ENCODE results near the gene IL3. TPM values are rescaled to one million over a fixed set of nuclear protein-coding genes. Genes with fewer than 3 reads are reported as not detected.
A peak's percentile ranks its signal among the peaks of the same experiment; 100 is the strongest.

Gene IL3
- total RNA-seq, 1 experiment from 2014 or later = not detected

GRCh38 chr5:132064140-132064539 is 3.7 kb downstream of the IL3 start:
- H3K36me3 ChIP-seq = no peaks in the 10 kb centered on the region
- no peaks in the 10 kb centered on the region for H3K27me3 ChIP-seq
- DNase-seq = no peak
- H3K4me3 ChIP-seq = no peak overlapping the region
- H3K9me3 ChIP-seq = no peaks in the 10 kb centered on the region

DNA sequence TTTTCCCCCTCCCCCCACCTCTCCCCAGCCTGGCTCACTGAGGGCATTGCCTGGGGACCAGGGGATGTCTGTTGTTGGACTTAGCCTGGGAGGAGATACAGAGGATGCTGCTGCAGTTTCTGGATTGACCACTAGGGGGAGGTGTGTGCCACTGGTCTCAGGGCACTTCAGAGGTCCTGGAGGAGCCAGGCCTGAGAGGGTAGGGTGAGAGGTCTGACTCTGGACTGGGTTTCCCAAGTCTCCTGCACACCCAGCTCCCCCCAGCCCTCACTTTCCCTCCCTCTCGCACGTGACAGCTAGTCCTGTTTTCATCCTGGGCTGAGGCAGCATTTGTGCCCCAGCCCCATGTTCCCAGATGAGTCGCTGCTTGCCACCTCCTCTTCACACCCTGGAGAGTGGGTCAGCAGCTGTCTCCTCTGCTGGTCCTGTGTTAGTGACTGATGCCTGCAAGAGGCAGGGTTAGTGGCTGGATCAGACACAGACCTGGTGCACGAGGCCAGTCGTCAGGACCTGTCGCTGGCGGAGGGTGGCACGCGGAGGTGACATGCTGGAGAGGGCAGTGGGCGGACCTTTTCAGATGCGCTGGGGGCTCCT is 4.4 kb downstream of the IL3 start:
- DNase-seq = peak; percentile 74
- Histone ChIP-seq H3K27me3 (no peaks in the 10 kb centered on the region), H3K36me3 (no peaks in the 10 kb centered on the region), H3K4me3 (no peak overlapping the region), H3K9me3 (no peaks in the 10 kb centered on the region)

DNA sequence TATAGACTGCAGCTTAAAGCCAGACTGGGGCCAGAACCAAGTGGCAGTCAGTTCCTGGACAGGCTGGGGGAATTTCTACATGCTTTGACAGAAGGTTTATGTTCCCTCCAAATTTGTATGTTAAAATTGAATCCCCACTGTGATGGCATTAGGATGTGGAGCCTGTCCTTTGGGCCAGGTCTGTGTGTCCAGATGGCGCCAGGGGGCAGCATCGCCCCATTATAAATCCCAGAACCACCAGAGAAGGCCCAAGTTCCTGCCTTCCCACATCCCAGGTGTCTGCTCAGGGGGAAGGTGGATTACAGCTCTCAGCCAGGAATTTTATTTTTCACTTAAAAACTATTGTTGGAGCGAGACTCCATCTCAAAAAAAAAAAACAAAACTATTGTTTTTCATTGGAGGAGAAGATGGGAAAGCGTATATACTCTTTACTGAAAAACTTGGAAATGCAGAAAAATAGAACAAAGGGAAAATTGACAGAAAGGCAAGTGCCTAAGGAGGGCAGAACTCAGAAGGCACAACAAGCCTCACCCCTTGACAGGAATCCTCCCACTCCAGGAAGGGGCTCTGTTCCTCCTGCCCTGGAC is 5.0 kb downstream of the IL3 start:
- H3K9me3 ChIP-seq = no peaks in the 10 kb centered on the region
- H3K27me3 ChIP-seq = no peaks in the 10 kb centered on the region
- peak; percentile 66 for DNase-seq
- no peaks in the 10 kb centered on the region for H3K36me3 ChIP-seq
- no peak overlapping the region for H3K4me3 ChIP-seq

- Histone ChIP-seq H3K4me3 (no peak overlapping the region), H3K36me3 (no peaks in the 10 kb centered on the region), H3K27me3 (no peaks in the 10 kb centered on the region), H3K9me3 (no peaks in the 10 kb centered on the region)
- no peak for DNase-seq
Observed at GRCh38 chr5:132065951-132066701, 5.7 kb downstream of the IL3 start.

- Histone ChIP-seq H3K36me3 (no peaks in the 10 kb centered on the region), H3K9me3 (no peaks in the 10 kb centered on the region), H3K27me3 (no peaks in the 10 kb centered on the region), H3K4me3 (no peak overlapping the region)
- no peak for DNase-seq
Observed at GRCh38 chr5:132066871-132067270, 6.4 kb downstream of the IL3 start.

DNA sequence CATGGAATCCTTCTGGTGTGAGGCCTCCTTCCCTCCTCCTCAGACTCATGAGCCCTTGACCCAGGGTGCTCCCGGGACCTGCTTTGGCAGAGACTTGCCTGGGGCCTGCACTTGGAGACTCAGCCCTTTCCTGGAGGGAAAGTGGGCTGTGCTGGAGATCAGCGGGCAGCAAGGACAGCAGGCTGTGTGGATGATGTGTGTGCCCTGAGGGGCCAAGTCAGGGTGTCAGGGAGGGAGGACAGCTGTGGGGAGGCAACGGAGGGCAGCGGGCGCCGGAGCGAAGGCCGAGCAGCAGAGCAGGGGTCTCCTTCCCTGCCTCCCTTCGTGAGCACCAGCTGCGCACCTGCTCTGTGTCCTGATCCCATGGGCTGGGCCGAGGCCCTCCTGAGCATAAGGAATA is 7.0 kb downstream of the IL3 start:
- no peaks in the 10 kb centered on the region for H3K27me3 ChIP-seq
- H3K36me3 ChIP-seq = no peaks in the 10 kb centered on the region
- H3K4me3 ChIP-seq = no peak overlapping the region
- no peaks in the 10 kb centered on the region for H3K9me3 ChIP-seq
- DNase-seq = no peak

DNA sequence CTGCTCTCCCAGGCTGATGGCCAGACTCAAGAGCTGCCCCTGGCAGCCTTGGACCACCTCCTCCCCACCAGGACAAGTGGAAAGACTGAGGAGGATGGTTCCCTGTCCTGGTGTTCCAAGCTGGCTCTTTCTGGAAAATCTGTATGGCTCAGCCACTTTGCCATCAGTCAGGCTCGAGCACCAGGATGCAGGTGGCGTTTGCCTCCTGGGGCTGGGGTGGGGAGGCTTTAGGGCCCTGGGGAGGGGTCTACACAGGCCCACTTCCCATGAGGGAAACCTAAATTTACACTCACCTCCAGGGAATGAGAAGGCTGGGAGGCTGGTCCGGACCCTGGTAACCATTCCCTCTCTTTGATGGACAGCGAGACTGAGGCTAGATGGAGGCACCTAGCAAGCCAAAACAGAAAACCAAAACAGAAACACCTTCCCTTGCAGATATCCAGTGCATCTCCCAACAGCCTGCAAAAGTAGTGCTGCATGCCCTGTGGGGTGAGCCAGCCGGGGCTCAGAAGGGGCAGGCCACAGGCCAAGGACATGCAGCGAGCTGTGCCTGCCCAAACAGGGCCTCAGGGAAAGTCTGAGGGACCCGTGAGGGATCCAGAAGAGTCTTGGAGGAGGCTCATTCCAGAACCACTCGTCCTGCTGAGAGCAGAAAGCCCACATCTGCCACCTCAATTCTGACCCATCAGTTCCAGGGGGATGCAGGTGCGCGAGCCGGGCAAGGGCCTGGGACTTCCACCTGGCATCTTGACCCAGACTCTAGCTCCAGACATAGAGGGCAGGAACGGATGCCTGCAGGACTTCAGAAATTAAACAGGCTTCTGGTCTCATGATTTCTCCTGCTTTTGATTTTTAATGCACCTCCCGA is 7.7 kb downstream of the IL3 start:
- DNase-seq = no peak
- Histone ChIP-seq H3K27me3 (no peaks in the 10 kb centered on the region), H3K36me3 (no peaks in the 10 kb centered on the region), H3K4me3 (no peak overlapping the region), H3K9me3 (no peaks in the 10 kb centered on the region)

DNA sequence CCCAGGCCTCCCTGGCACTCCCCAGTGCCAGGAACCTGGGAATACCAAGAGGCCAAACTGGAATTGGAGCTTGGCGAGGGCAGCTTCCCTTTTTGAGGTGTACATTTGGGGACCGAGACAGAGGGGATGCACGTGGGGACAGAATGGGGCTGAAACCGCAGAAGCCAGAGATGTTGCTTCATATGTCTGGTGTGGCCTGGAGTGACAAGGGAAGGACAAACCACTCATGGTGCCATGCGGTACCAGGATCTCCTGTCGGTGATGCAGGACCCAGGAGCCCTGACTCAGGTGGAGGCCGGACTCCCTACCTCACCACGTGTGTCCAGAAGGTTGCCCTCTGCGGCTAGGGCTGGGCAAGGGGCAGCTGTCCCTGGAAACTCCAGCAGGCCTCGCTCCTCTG is 9.1 kb downstream of the IL3 start:
- no peaks in the 10 kb centered on the region for H3K27me3 ChIP-seq
- no peak for DNase-seq
- H3K4me3 ChIP-seq = no peak overlapping the region
- no peaks in the 10 kb centered on the region for H3K36me3 ChIP-seq
- no peaks in the 10 kb centered on the region for H3K9me3 ChIP-seq

DNA sequence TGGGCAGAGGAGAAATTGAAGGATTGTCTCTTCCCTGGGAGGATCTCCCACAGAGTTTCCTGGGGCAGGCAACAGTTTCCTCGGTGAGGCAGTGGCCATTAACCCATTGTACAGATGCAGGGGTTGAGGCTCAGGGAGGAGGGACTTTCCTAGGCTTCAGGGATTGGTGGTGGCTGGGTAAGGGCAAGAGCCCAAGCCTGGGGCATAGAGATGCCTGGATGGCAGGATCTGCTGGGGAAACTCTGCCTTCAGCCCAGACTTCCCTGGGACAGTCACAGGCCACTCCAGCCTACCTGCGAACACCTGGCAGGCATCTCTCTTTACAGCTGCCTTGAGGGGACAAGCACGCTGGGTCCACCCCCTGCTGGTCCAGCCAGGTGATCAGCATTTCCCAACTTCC is 9.5 kb downstream of the IL3 start:
- no peak for DNase-seq
- no peaks in the 10 kb centered on the region for H3K36me3 ChIP-seq
- H3K27me3 ChIP-seq = no peaks in the 10 kb centered on the region
- H3K4me3 ChIP-seq = no peak overlapping the region
- H3K9me3 ChIP-seq = no peaks in the 10 kb centered on the region

DNA sequence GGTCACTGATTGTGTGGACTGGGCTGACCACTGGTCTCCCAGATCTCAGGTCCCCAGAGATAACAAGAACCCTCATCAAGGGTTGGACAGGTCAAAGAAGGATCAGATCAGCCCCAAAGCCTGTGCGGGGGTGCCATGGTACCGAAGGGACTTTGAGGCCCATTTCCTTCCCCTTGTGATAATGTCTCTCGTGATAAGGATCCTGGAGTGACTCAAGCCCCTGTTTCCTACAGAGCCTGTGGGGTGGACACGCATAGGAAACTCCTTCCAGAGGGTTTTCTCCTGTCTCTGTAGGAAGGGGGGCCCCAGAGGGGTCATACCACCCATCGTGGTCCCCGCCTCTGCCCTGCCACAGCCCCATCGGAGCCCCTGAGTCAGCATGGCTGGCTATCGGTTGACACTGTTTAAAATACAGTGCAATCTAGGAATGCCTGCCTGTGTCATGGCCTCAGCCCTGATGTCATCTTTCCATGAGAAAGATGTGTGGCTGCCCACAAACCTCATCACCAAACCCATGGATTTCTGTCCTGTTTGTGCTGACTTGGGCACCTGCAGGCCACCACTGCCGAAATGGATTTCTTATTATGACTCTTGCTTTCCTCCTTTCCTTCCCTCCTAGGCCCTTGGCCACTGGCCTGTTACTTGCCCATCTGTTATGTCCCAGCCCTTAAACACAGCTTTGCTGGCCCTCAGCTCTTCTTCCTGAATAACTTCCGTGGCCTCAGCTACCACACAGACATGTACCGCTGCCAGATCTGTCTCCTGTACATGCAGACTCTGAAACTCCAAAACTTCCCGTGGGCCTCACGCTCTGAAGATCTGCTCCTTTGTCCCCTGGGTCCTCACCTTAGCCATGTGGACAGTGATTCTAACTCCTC is 10.2 kb downstream of the IL3 start:
- H3K27me3 ChIP-seq = no peaks in the 10 kb centered on the region
- H3K9me3 ChIP-seq = no peaks in the 10 kb centered on the region
- no peak overlapping the region for H3K4me3 ChIP-seq
- DNase-seq = no peak
- no peaks in the 10 kb centered on the region for H3K36me3 ChIP-seq

- no peaks in the 10 kb centered on the region for H3K9me3 ChIP-seq
- DNase-seq = no peak
- no peaks in the 10 kb centered on the region for H3K36me3 ChIP-seq
- H3K4me3 ChIP-seq = no peak overlapping the region
- no peaks in the 10 kb centered on the region for H3K27me3 ChIP-seq
Observed at GRCh38 chr5:132071338-132071707, 10.9 kb downstream of the IL3 start.

GRCh38 chr5:132072070-132072469 is 11.6 kb downstream of the IL3 start:
- no peak overlapping the region for H3K4me3 ChIP-seq
- no peaks in the 10 kb centered on the region for H3K9me3 ChIP-seq
- no peak for DNase-seq
- no peaks in the 10 kb centered on the region for H3K36me3 ChIP-seq
- H3K27me3 ChIP-seq = no peaks in the 10 kb centered on the region

- H3K27me3 ChIP-seq = no peaks in the 10 kb centered on the region
- no peak for DNase-seq
- H3K9me3 ChIP-seq = no peaks in the 10 kb centered on the region
- H3K36me3 ChIP-seq = no peaks in the 10 kb centered on the region
- H3K4me3 ChIP-seq = no peak overlapping the region
Observed at GRCh38 chr5:132072528-132072927, 12.1 kb downstream of the IL3 start.

DNA sequence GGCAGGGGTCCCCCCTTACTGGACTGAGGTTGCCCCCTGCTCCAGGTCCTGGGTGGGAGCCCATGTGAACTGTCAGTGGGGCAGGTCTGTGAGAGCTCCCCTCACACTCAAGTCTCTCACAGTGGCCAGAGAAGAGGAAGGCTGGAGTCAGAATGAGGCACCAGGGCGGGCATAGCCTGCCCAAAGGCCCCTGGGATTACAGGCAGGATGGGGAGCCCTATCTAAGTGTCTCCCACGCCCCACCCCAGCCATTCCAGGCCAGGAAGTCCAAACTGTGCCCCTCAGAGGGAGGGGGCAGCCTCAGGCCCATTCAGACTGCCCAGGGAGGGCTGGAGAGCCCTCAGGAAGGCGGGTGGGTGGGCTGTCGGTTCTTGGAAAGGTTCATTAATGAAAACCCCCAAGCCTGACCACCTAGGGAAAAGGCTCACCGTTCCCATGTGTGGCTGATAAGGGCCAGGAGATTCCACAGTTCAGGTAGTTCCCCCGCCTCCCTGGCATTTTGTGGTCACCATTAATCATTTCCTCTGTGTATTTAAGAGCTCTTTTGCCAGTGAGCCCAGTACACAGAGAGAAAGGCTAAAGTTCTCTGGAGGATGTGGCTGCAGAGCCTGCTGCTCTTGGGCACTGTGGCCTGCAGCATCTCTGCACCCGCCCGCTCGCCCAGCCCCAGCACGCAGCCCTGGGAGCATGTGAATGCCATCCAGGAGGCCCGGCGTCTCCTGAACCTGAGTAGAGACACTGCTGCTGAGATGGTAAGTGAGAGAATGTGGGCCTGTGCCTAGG is 13.0 kb downstream of the IL3 start, which contains the start of gene CSF2:
Gene CSF2, plus strand, starts transcription at position 559 of the 783 bp plus-strand sequence. Its CDS starts 35 bp downstream, at position 594.
- H3K36me3 ChIP-seq = no peaks in the 10 kb centered on the region
- no peaks in the 10 kb centered on the region for H3K9me3 ChIP-seq
- peak; percentile 35 for DNase-seq
- no peaks in the 10 kb centered on the region for H3K27me3 ChIP-seq
- no peak within 1 kb of the TSS for H3K4me3 ChIP-seq

DNA sequence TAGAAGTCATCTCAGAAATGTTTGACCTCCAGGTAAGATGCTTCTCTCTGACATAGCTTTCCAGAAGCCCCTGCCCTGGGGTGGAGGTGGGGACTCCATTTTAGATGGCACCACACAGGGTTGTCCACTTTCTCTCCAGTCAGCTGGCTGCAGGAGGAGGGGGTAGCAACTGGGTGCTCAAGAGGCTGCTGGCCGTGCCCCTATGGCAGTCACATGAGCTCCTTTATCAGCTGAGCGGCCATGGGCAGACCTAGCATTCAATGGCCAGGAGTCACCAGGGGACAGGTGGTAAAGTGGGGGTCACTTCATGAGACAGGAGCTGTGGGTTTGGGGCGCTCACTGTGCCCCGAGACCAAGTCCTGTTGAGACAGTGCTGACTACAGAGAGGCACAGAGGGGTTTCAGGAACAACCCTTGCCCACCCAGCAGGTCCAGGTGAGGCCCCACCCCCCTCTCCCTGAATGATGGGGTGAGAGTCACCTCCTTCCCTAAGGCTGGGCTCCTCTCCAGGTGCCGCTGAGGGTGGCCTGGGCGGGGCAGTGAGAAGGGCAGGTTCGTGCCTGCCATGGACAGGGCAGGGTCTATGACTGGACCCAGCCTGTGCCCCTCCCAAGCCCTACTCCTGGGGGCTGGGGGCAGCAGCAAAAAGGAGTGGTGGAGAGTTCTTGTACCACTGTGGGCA is 13.8 kb downstream of the IL3 start:
- DNase-seq = no peak
- no peaks in the 10 kb centered on the region for H3K36me3 ChIP-seq
- H3K9me3 ChIP-seq = no peaks in the 10 kb centered on the region
- H3K27me3 ChIP-seq = no peaks in the 10 kb centered on the region
- no peak overlapping the region for H3K4me3 ChIP-seq
